ENCODE results near the gene CKLF. TPM values are rescaled to one million over a fixed set of nuclear protein-coding genes. Genes with fewer than 3 reads are reported as not detected.

The CKLF gene
- total and polyA plus RNA-seq, 2 experiments from 2014 or later, result 16.6 to 25.6 TPM

DNA sequence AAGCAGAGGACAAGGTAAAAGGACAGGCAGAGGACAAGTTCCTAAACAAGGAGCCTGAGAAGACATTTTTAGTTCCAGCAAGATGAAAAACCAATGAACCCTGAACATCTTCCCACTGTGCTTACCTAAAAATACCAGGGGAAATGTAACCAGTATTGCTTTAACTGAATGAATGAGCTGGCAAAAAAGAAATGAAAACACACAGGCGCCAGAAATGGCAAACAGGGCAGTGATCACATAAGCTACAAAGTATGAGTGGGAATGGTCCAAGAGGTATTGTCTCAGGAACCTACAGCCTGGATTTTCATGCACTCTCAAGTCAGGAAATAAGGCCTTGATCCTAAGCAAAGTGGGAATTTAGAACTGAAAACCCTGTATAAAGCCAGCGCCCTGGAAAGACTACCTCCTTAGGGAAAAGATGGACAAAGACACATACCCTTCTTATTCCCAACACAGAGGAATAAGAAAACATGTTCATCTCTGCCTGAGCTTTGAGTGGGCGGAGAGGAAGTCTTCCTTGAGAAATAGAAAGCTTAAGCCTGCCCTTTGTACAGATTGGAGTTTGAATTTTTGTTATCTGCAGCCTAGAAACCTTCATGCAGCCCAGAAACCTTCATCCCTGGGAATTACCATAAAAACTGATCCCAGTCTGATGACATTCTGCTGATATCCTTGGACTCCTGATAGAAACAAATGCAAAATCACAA is 29.0 kb downstream of the CKLF start:
- no peak overlapping the region for H3K27ac ChIP-seq
- H3K4me1 ChIP-seq (ENCODE audit: low read depth), result peaks cover 3% of the 10 kb centered on the region
- H3K36me3 ChIP-seq, result no peaks in the 10 kb centered on the region
- TF ChIP-seq, protein P1, sequence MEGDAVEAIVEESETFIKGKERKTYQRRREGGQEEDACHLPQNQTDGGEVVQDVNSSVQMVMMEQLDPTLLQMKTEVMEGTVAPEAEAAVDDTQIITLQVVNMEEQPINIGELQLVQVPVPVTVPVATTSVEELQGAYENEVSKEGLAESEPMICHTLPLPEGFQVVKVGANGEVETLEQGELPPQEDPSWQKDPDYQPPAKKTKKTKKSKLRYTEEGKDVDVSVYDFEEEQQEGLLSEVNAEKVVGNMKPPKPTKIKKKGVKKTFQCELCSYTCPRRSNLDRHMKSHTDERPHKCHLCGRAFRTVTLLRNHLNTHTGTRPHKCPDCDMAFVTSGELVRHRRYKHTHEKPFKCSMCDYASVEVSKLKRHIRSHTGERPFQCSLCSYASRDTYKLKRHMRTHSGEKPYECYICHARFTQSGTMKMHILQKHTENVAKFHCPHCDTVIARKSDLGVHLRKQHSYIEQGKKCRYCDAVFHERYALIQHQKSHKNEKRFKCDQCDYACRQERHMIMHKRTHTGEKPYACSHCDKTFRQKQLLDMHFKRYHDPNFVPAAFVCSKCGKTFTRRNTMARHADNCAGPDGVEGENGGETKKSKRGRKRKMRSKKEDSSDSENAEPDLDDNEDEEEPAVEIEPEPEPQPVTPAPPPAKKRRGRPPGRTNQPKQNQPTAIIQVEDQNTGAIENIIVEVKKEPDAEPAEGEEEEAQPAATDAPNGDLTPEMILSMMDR (IDR thresholded peaks at IDR 0.05; ENCODE audit: low read depth, low read length), result no peak
- H3K9me3 ChIP-seq (ENCODE audit: low read depth), result no peaks in the 10 kb centered on the region
- DNase-seq (ENCODE audit: low read depth in 1 of 2, low spot score in 1 of 2), result peak in 1 of 2 donors; percentile 34
- H3K27me3 ChIP-seq, result peaks cover 45% of the 10 kb centered on the region
- no peak overlapping the region for H3K4me3 ChIP-seq

DNA sequence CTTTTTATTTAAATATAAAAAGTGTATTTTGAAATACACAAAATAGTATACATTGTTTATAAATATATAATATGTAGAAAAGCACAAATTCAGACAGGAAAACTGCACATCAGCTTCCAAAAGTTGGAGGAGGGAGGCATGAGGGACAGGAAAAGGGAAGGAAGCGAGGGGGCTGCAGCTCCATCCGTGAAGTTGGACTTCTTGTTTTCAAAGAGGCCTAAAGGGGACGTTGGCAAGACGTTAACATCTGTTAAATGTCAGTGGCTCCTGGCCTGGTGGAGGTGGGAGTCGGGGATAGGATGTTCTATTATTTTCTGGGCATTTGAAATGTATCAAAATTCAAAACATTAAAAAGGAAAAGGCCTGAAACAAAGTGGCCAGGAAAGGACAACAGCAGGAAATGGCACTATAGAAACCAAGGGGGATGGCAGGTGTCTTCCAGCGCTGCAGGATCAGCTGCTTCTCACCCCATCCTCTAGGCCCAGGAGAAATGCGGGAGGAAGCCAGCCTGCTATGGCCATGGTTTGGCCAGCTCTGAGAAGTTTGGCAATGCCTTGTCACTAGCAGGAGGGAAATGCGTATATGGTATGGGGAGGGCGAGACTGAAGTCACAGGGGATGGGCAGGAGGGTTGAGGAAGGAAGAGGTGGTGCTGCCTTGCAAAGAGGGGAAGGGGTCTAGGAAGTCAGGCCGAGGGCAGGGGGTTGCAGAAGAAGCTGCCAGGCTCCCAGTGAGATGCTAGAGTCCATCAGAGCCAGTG is 33.3 kb downstream of the CKLF start:
- no peaks in the 10 kb centered on the region for H3K9me3 ChIP-seq (ENCODE audit: low read depth)
- no peaks in the 10 kb centered on the region for H3K36me3 ChIP-seq
- TF ChIP-seq, protein P1 (IDR thresholded peaks at IDR 0.05; ENCODE audit: low read depth, low read length), result no peak
- peaks cover 3% of the 10 kb centered on the region for H3K4me1 ChIP-seq (ENCODE audit: low read depth)
- peaks cover 5% of the 10 kb centered on the region for H3K27me3 ChIP-seq
- no peak overlapping the region for H3K4me3 ChIP-seq
- no peak for DNase-seq (ENCODE audit: low read depth in 1 of 2, low spot score in 1 of 2)
- no peak overlapping the region for H3K27ac ChIP-seq

DNA sequence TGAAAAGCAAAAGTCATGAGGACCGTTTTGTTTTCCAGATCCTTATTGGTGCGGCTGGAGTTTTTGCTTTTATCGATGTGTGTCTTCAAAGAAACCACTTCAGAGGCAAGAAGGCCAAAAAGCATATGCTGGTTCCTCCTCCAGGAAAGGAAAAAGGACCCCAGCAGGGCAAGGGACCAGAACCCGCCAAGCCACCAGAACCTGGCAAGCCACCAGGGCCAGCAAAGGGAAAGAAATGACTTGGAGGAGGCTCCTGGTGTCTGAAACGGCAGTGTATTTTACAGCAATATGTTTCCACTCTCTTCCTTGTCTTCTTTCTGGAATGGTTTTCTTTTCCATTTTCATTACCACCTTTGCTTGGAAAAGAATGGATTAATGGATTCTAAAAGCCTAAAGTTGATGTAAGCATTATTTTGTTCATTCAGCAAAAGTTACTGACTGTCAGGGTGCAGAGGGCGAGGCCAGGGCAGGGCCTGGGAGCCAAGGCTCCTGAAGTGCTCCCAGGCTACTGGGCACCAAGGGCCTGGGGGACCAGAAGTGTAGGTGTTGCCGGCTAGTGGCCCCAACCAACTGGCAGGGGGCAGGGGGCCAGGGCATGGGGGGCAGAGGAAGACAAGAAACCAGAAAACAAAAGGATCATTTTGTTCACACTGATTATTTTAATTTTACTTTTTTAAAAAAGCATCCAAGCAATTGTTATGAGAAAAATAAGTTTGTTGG is 35.7 kb downstream of the CKLF start:
- Histone ChIP-seq H3K27ac (no peak overlapping the region), H3K36me3 (no peaks in the 10 kb centered on the region), H3K9me3 (ENCODE audit: low read depth) (no peaks in the 10 kb centered on the region), H3K27me3 (no peaks in the 10 kb centered on the region), H3K4me3 (no peak overlapping the region), H3K4me1 (ENCODE audit: low read depth) (no peaks in the 10 kb centered on the region)
- TF ChIP-seq, protein P1 (IDR thresholded peaks at IDR 0.05; ENCODE audit: low read depth, low read length), result no peak
- DNase-seq (ENCODE audit: low read depth in 1 of 2, low spot score in 1 of 2), result no peak

DNA sequence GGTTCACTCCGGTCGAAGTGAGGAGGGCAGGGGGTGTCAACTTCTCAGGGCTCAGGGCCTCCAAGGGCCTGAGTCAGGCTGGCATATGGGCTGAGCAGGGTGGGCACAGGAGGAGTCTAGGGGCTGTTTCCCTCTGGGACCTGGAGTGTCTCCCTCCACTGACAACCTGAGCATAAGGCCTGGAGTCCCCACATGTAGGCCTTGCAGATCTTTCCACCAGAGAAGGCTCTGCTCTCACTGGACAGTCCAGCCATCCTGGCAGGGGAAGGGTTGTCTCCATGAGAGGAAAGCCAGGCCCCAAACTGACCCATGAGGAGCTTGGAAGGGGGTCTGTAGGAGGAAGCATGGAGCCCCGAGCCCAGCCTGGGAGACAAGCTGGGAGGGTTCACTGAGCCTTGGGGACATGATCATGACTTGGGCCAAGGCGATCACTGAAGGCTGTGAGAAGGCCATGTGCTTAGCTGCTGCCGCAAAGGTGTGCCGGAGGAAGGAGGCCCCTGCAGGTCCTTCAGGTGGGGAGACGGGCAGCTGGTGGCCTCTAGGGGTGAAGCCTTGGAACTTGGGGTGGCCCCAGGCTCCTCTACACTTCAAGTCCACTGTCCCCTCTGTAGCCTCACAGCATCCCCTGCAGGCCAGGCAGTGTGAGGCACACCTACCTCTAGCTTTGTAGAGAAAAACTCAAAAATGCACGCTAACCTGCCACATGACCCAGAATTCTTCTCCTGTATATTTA is 36.8 kb downstream of the CKLF start:
- DNase-seq (ENCODE audit: low read depth in 1 of 2, low spot score in 1 of 2), result peak in 1 of 2 donors; percentile 44
- Histone ChIP-seq H3K27me3 (no peaks in the 10 kb centered on the region), H3K36me3 (no peaks in the 10 kb centered on the region), H3K9me3 (ENCODE audit: low read depth) (no peaks in the 10 kb centered on the region), H3K4me3 (no peak overlapping the region), H3K27ac (no peak overlapping the region), H3K4me1 (ENCODE audit: low read depth) (no peaks in the 10 kb centered on the region)
- TF ChIP-seq, protein P1 (IDR thresholded peaks at IDR 0.05; ENCODE audit: low read depth, low read length), result peak; percentile 65

DNA sequence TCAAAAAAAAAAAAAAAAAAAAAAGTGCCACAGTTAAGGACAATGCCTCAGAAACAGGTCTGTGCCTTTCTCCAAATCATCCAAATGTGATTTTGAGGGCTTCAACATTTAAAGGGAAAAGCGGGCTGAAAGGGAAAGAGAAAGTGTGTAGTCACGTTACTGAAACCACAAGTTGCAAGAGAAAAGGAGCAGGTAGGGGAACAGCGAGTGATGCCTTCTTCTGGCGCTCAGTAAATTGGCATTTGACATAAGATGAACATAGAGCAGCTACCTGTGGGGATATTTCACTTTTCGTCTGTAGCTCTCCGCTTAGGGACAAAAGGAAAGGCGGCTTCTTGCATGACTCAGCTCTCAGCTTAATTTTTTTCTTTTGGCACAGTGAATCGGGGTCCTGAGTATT is 37.9 kb downstream of the CKLF start:
- no peaks in the 10 kb centered on the region for H3K9me3 ChIP-seq (ENCODE audit: low read depth)
- H3K27ac ChIP-seq, result no peak overlapping the region
- no peak overlapping the region for H3K4me3 ChIP-seq
- no peak for DNase-seq (ENCODE audit: low read depth in 1 of 2, low spot score in 1 of 2)
- TF ChIP-seq, protein P1 (IDR thresholded peaks at IDR 0.05; ENCODE audit: low read depth, low read length), result no peak
- no peaks in the 10 kb centered on the region for H3K27me3 ChIP-seq
- no peaks in the 10 kb centered on the region for H3K4me1 ChIP-seq (ENCODE audit: low read depth)
- H3K36me3 ChIP-seq, result no peaks in the 10 kb centered on the region
